ENCODE measurements around the gene OR1M1.
"Not testable (repeated sequence)": the region's sequence is repeated elsewhere in the genome, so short reads cannot be mapped to it uniquely, and the experiment has no call there.

The OR1M1 gene

GRCh38 chr19:9056131-9056530, 30.7 kb upstream of the OR1M1 start:
- H3K4me1 ChIP-seq (ENCODE audit: control insufficient read depth, insufficient read depth, low read length); H3K9ac ChIP-seq (ENCODE audit: low read depth, low read length); H3K27me3 ChIP-seq (ENCODE audit: control insufficient read depth, insufficient read depth, low read length); H3K36me3 ChIP-seq (ENCODE audit: control insufficient read depth, insufficient read depth, low read length); H3K9me3 ChIP-seq (ENCODE audit: control insufficient read depth, insufficient read depth, low read length); H3K4me3 ChIP-seq (ENCODE audit: low read depth, low read length): not testable (repeated sequence)

DNA sequence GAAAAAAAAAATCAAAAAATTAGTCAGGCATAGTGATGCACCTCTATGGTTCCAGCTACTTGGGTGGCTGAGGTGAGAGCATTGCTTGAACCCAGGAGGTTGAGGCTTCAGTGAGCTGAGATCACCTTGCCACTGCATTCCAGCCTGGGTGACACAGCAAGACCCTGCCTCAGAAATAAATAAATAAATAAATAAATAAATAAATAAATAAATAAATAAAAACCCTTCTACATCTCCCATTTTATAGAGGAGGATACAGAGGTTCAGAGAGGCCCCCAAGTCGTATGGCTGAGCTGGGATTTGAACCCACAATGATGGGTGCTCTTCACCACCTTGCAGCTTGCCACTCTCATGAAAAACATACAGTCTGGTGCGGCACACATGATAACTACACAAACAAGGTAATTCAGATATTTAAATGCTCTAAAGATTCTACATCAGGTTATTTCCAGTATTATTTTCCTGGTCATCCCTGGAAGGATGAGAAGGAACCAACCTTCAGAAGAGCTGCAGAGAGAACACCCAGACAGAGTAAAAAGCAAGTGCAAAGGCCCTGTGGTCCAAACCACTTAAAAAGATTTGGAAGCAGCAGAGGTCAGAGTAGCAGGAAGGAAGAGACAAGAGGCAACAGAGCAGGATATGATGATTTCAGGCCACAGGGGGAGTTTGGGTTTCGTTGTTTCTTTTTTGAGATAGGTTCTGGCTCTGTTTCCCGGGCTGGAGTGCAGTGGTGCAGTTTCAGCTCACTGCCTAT, 29.2 kb upstream of the OR1M1 start:
- Histone ChIP-seq H3K9me3 (ENCODE audit: control insufficient read depth, insufficient read depth, low read length) (no peaks in the 10 kb centered on the region), H3K4me3 (ENCODE audit: low read depth, low read length) (no peak overlapping the region), H3K36me3 (ENCODE audit: control insufficient read depth, insufficient read depth, low read length) (no peaks in the 10 kb centered on the region), H3K9ac (ENCODE audit: low read depth, low read length) (no peak overlapping the region), H3K27me3 (ENCODE audit: control insufficient read depth, insufficient read depth, low read length) (no peaks in the 10 kb centered on the region), H3K4me1 (ENCODE audit: control insufficient read depth, insufficient read depth, low read length) (peaks cover 4% of the 10 kb centered on the region)

DNA sequence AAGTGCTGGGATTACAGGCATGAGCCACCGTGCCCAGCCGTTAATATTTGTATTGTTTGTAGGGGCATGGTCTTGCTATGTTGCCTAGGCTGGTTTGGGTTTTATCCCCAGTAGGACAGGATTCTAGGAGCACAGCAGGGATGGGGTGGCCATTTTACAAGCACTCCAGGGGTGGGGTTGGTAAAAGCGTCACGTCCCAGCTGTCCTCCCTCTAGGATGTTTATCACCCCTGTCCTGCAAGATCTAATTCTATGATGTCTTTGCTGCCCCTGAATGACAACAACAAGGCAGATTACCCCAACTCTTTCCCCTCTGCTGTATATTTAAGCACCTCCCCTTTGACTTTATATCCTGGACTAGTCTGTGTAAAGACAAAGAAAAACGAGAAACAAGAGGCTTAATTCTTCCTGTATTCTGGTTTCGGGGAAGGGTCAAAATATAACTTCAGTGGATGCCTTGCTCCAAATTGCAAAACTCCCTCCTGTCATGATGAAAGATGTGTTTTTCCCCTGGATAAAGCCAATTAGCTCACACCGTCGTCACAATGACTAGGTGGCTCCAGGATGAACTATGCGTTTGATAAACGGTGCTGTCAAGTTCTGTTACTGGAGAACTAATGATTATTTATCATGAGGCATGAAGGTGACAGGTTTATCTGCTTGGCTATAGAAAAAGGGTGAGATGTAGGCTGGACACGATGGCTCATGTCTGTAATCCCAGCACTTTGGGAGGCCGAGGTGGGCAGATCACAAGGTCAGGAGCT, 27.8 kb upstream of the OR1M1 start:
- Histone ChIP-seq H3K4me3 (ENCODE audit: low read depth, low read length) (no peak overlapping the region), H3K27me3 (ENCODE audit: control insufficient read depth, insufficient read depth, low read length) (no peaks in the 10 kb centered on the region), H3K9ac (ENCODE audit: low read depth, low read length) (no peak overlapping the region), H3K9me3 (ENCODE audit: control insufficient read depth, insufficient read depth, low read length) (no peaks in the 10 kb centered on the region), H3K4me1 (ENCODE audit: control insufficient read depth, insufficient read depth, low read length) (peaks cover 4% of the 10 kb centered on the region), H3K36me3 (ENCODE audit: control insufficient read depth, insufficient read depth, low read length) (no peaks in the 10 kb centered on the region)

DNA sequence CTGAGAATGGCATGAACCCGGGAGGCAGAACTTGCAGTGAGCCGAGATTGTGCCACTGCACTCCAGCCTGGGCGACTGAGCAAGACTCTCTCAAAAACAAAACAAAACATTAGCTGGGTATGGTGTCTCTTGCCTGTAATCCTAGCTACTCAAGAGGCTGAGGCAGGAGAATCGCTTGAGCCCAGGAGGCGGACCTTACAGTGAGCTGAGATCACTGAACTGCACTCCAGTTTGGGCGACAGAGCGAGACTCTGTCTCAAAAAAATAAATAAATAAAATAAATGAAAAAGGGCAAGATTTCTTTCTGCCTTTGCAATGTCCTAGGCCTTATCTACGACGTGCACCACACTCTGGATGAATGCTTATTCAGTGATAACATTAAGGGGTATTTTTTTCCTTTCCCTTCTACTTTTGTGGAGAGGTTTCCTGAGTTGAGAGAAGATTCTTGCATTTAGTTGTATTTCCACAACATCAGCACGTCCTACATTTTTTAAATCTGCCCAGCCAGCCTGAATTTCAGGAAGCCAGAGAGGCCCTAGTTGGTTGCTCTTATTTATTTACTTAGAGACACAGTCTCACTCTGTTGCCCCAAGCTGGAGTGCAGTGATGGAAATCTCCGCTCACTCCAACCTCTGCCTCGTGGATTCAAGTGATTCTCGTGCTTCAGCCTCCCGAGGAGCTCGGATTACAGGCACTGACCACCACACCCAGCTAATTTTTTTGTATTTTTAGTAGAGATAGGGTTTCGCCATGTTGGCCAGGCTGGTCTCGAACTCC, 26.1 kb upstream of the OR1M1 start:
- Histone ChIP-seq H3K4me3 (ENCODE audit: low read depth, low read length) (no peak overlapping the region), H3K36me3 (ENCODE audit: control insufficient read depth, insufficient read depth, low read length) (no peaks in the 10 kb centered on the region), H3K27me3 (ENCODE audit: control insufficient read depth, insufficient read depth, low read length) (no peaks in the 10 kb centered on the region), H3K9me3 (ENCODE audit: control insufficient read depth, insufficient read depth, low read length) (no peaks in the 10 kb centered on the region), H3K9ac (ENCODE audit: low read depth, low read length) (no peak overlapping the region), H3K4me1 (ENCODE audit: control insufficient read depth, insufficient read depth, low read length) (peaks cover 4% of the 10 kb centered on the region)

- Histone ChIP-seq H3K4me3 (ENCODE audit: low read depth, low read length) (no peak overlapping the region), H3K9ac (ENCODE audit: low read depth, low read length) (no peak overlapping the region), H3K27me3 (ENCODE audit: control insufficient read depth, insufficient read depth, low read length) (no peaks in the 10 kb centered on the region), H3K9me3 (ENCODE audit: control insufficient read depth, insufficient read depth, low read length) (no peaks in the 10 kb centered on the region), H3K36me3 (ENCODE audit: control insufficient read depth, insufficient read depth, low read length) (no peaks in the 10 kb centered on the region), H3K4me1 (ENCODE audit: control insufficient read depth, insufficient read depth, low read length) (peaks cover 4% of the 10 kb centered on the region)
Observed at GRCh38 chr19:9061879-9062278, 25.0 kb upstream of the OR1M1 start.

- H3K9me3 ChIP-seq (ENCODE audit: control insufficient read depth, insufficient read depth, low read length) = no peaks in the 10 kb centered on the region
- no peaks in the 10 kb centered on the region for H3K27me3 ChIP-seq (ENCODE audit: control insufficient read depth, insufficient read depth, low read length)
- no peaks in the 10 kb centered on the region for H3K4me1 ChIP-seq (ENCODE audit: control insufficient read depth, insufficient read depth, low read length)
- H3K9ac ChIP-seq (ENCODE audit: low read depth, low read length) = no peak overlapping the region
- no peak overlapping the region for H3K4me3 ChIP-seq (ENCODE audit: low read depth, low read length)
- H3K36me3 ChIP-seq (ENCODE audit: control insufficient read depth, insufficient read depth, low read length) = no peaks in the 10 kb centered on the region
Observed at GRCh38 chr19:9065457-9066014, 21.3 kb upstream of the OR1M1 start.

DNA sequence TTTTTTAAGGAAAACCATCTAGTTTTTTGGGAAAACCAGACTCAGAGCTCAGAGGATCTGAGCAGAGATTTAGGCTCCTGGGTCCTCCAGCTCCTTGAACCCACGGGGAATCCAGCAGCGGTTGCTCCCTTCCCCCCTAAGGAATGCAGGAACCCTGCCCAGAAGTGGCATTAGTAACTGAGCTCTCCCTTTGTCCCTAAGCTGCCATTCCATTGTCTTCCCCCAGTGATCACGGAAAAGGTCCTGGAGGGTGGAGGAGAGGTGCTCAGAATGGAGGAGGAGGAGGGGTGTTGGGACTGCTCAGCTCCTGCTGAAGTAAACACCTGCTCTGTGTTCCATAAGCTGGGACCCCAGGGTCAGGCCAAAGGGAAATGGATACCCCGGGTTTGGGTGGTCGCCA, 16.8 kb upstream of the OR1M1 start:
- H3K9ac ChIP-seq (ENCODE audit: low read depth, low read length) = peak overlapping the region; percentile 5
- H3K4me3 ChIP-seq (ENCODE audit: low read depth, low read length) = no peak overlapping the region
- H3K9me3 ChIP-seq (ENCODE audit: control insufficient read depth, insufficient read depth, low read length) = no peaks in the 10 kb centered on the region

DNA sequence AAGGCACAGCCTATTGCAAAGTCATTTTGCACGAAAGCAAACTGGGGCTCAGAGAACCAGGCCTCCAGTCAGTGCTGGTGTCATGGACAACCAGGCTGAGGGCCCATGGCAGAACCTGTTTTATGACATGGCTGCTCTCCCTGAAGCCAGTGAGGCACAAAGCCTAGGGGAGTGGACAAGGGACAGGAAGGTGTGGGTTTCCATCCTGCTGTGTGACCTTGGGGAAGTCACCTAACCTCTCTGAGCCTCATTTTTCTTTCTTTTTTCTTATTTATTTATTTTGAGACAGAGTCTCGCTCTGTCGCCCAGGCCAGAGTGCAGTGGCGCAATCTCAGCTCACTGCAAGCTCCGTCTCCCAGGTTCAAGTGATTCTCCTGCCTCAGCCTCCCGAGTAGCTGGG, 15.1 kb upstream of the OR1M1 start:
- not testable (repeated sequence) for H3K9ac ChIP-seq (ENCODE audit: low read depth, low read length); H3K27me3 ChIP-seq (ENCODE audit: control insufficient read depth, insufficient read depth, low read length); H3K36me3 ChIP-seq (ENCODE audit: control insufficient read depth, insufficient read depth, low read length); H3K9me3 ChIP-seq (ENCODE audit: control insufficient read depth, insufficient read depth, low read length); H3K4me1 ChIP-seq (ENCODE audit: control insufficient read depth, insufficient read depth, low read length); H3K4me3 ChIP-seq (ENCODE audit: low read depth, low read length)

More for the DNA sequence above, 16.8 kb upstream of the OR1M1 start:
- Histone ChIP-seq H3K4me1 (ENCODE audit: control insufficient read depth, insufficient read depth, low read length) (peaks cover 4% of the 10 kb centered on the region), H3K27me3 (ENCODE audit: control insufficient read depth, insufficient read depth, low read length) (no peaks in the 10 kb centered on the region), H3K36me3 (ENCODE audit: control insufficient read depth, insufficient read depth, low read length) (no peaks in the 10 kb centered on the region)

DNA sequence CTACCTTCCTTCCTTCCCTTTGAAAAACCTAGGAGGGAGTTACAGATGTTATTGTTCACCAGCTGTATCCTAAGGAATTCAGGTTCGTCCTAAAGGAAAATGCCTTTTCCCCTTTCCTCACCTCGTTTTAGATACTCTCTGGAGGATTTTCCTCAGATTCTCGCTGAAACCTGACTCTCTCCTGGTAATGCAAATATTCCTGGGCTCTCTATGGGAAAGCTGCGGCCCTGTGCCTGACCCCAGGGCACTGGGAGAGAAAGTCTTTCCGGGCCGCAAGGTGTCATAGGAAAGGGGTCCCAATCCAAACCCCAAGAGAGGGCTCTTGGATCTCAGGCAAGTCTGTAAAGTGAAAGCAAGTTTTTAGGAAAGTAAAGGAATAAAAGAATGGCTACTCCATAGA, 13.1 kb upstream of the OR1M1 start:
- Histone ChIP-seq H3K36me3 (ENCODE audit: control insufficient read depth, insufficient read depth, low read length) (no peaks in the 10 kb centered on the region), H3K4me1 (ENCODE audit: control insufficient read depth, insufficient read depth, low read length) (peaks cover 7% of the 10 kb centered on the region), H3K27me3 (ENCODE audit: control insufficient read depth, insufficient read depth, low read length) (no peaks in the 10 kb centered on the region), H3K4me3 (ENCODE audit: low read depth, low read length) (no peak overlapping the region), H3K9me3 (ENCODE audit: control insufficient read depth, insufficient read depth, low read length) (no peaks in the 10 kb centered on the region), H3K9ac (ENCODE audit: low read depth, low read length) (no peak overlapping the region)

DNA sequence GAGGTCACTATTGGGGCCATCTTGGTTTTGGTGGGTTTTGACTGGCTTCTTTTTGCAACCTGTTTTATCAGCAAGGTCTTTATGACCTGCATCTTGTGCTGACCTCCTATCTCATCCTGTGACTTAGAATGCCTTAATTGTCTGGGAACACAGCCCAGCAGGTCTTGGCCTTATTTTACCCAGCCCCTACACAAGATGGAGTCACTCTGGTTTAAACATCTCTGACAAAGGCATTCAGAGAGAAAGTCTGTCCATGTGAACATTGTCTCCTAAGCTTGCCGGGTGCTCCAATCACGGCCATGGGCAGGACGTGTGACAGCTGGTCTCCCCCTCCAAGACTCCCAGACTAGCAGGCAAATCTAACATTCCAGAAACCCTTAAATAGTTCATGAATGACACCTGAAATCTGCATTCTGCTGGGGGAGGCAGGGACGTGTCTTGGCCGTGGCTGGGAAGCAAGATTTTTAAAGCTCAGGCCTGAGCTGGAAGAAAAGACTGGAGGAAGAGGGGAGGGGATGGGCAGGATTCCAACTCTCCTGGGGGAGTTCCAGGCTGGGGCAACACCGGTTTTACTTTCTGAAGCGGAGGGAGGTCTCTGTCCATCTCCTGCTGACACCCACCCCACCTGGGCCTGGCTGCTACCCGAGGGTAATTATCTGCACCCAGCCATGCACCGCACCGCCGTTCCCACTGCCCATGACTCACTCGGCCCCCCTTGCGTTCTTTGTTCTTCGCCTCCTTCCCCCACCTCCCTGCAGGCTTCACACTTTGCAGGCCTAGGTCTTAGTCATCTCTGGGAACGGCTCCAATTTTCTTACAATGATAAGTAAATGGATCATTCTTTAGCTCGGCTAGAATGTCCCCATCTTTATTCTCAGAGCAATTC, 11.6 kb upstream of the OR1M1 start:
- H3K4me3 ChIP-seq (ENCODE audit: low read depth, low read length) = no peak overlapping the region
- no peaks in the 10 kb centered on the region for H3K27me3 ChIP-seq (ENCODE audit: control insufficient read depth, insufficient read depth, low read length)
- no peaks in the 10 kb centered on the region for H3K9me3 ChIP-seq (ENCODE audit: control insufficient read depth, insufficient read depth, low read length)
- H3K4me1 ChIP-seq (ENCODE audit: control insufficient read depth, insufficient read depth, low read length) = peaks cover 7% of the 10 kb centered on the region
- H3K36me3 ChIP-seq (ENCODE audit: control insufficient read depth, insufficient read depth, low read length) = no peaks in the 10 kb centered on the region
- no peak overlapping the region for H3K9ac ChIP-seq (ENCODE audit: low read depth, low read length)

- no peaks in the 10 kb centered on the region for H3K9me3 ChIP-seq (ENCODE audit: control insufficient read depth, insufficient read depth, low read length)
- H3K27me3 ChIP-seq (ENCODE audit: control insufficient read depth, insufficient read depth, low read length) = no peaks in the 10 kb centered on the region
- H3K4me1 ChIP-seq (ENCODE audit: control insufficient read depth, insufficient read depth, low read length) = peaks cover 7% of the 10 kb centered on the region
- H3K9ac ChIP-seq (ENCODE audit: low read depth, low read length) = no peak overlapping the region
- H3K4me3 ChIP-seq (ENCODE audit: low read depth, low read length) = no peak overlapping the region
- no peaks in the 10 kb centered on the region for H3K36me3 ChIP-seq (ENCODE audit: control insufficient read depth, insufficient read depth, low read length)
Observed at GRCh38 chr19:9076901-9077300, 10.0 kb upstream of the OR1M1 start.

All from iPS-15b (cell line).